WI38 (cell line): ENCODE measurements around the gene ZNF548.

Experiments
- H3K4me3 ChIP-seq: 2 replicates; pipeline ENCODE4 v1.5.1; 2011; ENCODE audit warnings: low read depth, mild to moderate bottlenecking, control low read depth, low read length
- CTCF ChIP-seq: IDR thresholded peaks from 2 replicates; pipeline ENCODE4 v1.5.1; 2012; ENCODE audit warnings: low read depth, mild to moderate bottlenecking, control low read depth, low read length

The ZNF548 gene

GRCh38 chr19:57452307-57452706 is 62.7 kb downstream of the ZNF548 start:
- no peak overlapping the region for H3K4me3 ChIP-seq
- no peak for TF ChIP-seq CTCF
